ENCODE measurements around the gene PAM. TPM values are rescaled to one million over a fixed set of nuclear protein-coding genes. Genes with fewer than 3 reads are reported as not detected.

Gene PAM
- polyA plus RNA-seq, 1 donor (not counting 4 experiments of a cell fraction or from before 2014, with no cell fraction given): 149 TPM

- DNase-seq (ENCODE audit: low read depth, low spot score) (no peak), FAIRE-seq (no peak)
- dilution Hi-C loops (cut with MboI; ENCODE audit: extremely low pct_ligation_motif_present, low sequenced_read_pairs): no loop called here
- Histone ChIP-seq H3K4me2 (ENCODE audit: control insufficient read depth, extremely low read depth, insufficient read depth, low read depth, low read length) (no peak overlapping the region), H3K4me3 (ENCODE audit: control insufficient read depth in 2 of 3, extremely low read depth in 1 of 3, insufficient read depth in 2 of 3, low read depth in 1 of 3, low read length in 3 of 3) (no peak overlapping the region), H3K9me3 (ENCODE audit: control insufficient read depth, low read depth, low read length) (no peaks in the 10 kb centered on the region), H3K9me1 (ENCODE audit: control insufficient read depth, extremely low read depth, insufficient read depth, low read length) (no peaks in the 10 kb centered on the region), H4K20me1 (ENCODE audit: control insufficient read depth, extremely low read depth, insufficient read depth, low read length) (no peaks in the 10 kb centered on the region), H3K36me3 (ENCODE audit: control insufficient read depth in 2 of 2, extremely low read depth in 1 of 2, insufficient read depth in 2 of 2, low read length in 2 of 2) (peaks cover 2 to 3% of the 10 kb centered on the region in 2 experiments), H3K27me3 (ENCODE audit: control insufficient read depth, extremely low read depth, insufficient read depth, low read length) (no peaks in the 10 kb centered on the region), H3K9ac (ENCODE audit: control insufficient read depth, extremely low read depth, insufficient read depth, low read length) (no peak overlapping the region), H3K4me1 (ENCODE audit: control insufficient read depth, extremely low read depth, insufficient read depth, low read length) (peaks cover 16% of the 10 kb centered on the region), H2AFZ (ENCODE audit: control insufficient read depth, low read length) (no peak overlapping the region), H3K79me2 (ENCODE audit: control insufficient read depth, insufficient read depth, low read length) (no peaks in the 10 kb centered on the region), H3K27ac (ENCODE audit: control insufficient read depth, insufficient read depth, low read length) (no peak overlapping the region)
- TF ChIP-seq CTCF (optimal IDR thresholded peaks at IDR 0.05 in 1 of 3, IDR thresholded peaks at IDR 0.05 in 1 of 3, conservative IDR thresholded peaks at IDR 0.05 in 1 of 3; ENCODE audit: extremely low read depth in 1 of 3, insufficient read depth in 2 of 3, low read length in 3 of 3) (no peak), EZH2 (IDR thresholded peaks at IDR 0.05; ENCODE audit: low read length) (no peak)
Observed at GRCh38 chr5:102955488-102955887, 200.4 kb downstream of the PAM start.

- TF ChIP-seq EZH2 (IDR thresholded peaks at IDR 0.05; ENCODE audit: low read length) (no peak), CTCF (optimal IDR thresholded peaks at IDR 0.05 in 1 of 3, IDR thresholded peaks at IDR 0.05 in 1 of 3, conservative IDR thresholded peaks at IDR 0.05 in 1 of 3; ENCODE audit: extremely low read depth in 1 of 3, insufficient read depth in 2 of 3, low read length in 3 of 3) (no peak)
- Histone ChIP-seq H3K4me1 (ENCODE audit: control insufficient read depth, extremely low read depth, insufficient read depth, low read length) (peaks cover 16% of the 10 kb centered on the region), H4K20me1 (ENCODE audit: control insufficient read depth, extremely low read depth, insufficient read depth, low read length) (no peaks in the 10 kb centered on the region), H3K4me3 (ENCODE audit: control insufficient read depth in 2 of 3, extremely low read depth in 1 of 3, insufficient read depth in 2 of 3, low read depth in 1 of 3, low read length in 3 of 3) (no peak overlapping the region), H3K9me1 (ENCODE audit: control insufficient read depth, extremely low read depth, insufficient read depth, low read length) (no peaks in the 10 kb centered on the region), H3K27ac (ENCODE audit: control insufficient read depth, insufficient read depth, low read length) (no peak overlapping the region), H2AFZ (ENCODE audit: control insufficient read depth, low read length) (no peak overlapping the region), H3K36me3 (ENCODE audit: control insufficient read depth in 2 of 2, extremely low read depth in 1 of 2, insufficient read depth in 2 of 2, low read length in 2 of 2) (no peaks in the 10 kb centered on the region), H3K4me2 (ENCODE audit: control insufficient read depth, extremely low read depth, insufficient read depth, low read depth, low read length) (no peak overlapping the region), H3K27me3 (ENCODE audit: control insufficient read depth, extremely low read depth, insufficient read depth, low read length) (no peaks in the 10 kb centered on the region), H3K9ac (ENCODE audit: control insufficient read depth, extremely low read depth, insufficient read depth, low read length) (no peak overlapping the region), H3K9me3 (ENCODE audit: control insufficient read depth, low read depth, low read length) (no peaks in the 10 kb centered on the region), H3K79me2 (ENCODE audit: control insufficient read depth, insufficient read depth, low read length) (no peaks in the 10 kb centered on the region)
- dilution Hi-C loops (cut with MboI; ENCODE audit: extremely low pct_ligation_motif_present, low sequenced_read_pairs): no loop called here
- FAIRE-seq (no peak), DNase-seq (ENCODE audit: low read depth, low spot score) (no peak)
Observed at GRCh38 chr5:102956599-102956998, 201.5 kb downstream of the PAM start.
